GM23248 (cell line): ENCODE results near the gene SESN1. TPM values are rescaled to one million over a fixed set of nuclear protein-coding genes. Genes with fewer than 3 reads are reported as not detected.

Source experiments
- DNase-seq: peaks from one replicate; pipeline ENCODE4 v3.0.0-alpha.2; 2015
- H2AFZ ChIP-seq: fragments of 200-600 bp; sonication (generic); 2 replicates; pipeline ENCODE4 v1.6.1; 2016; ENCODE audit warnings: antibody characterized with exemption
- H3F3A ChIP-seq: fragments of 200-600 bp; sonication (generic); 2 replicates; pipeline ENCODE4 v1.6.1; 2016; ENCODE audit warnings: mild to moderate bottlenecking, antibody characterized with exemption, mixed run types; ENCODE audit not compliant: insufficient read depth
- H3K27ac ChIP-seq: fragments of 200-600 bp; sonication (generic); 2 replicates; pipeline ENCODE4 v1.5.1; 2016; ENCODE audit warnings: mild to moderate bottlenecking
- H3K27me3 ChIP-seq: fragments of 200-600 bp; sonication (generic); replicated peaks from 2 replicates; pipeline ENCODE4 v1.6.1; 2016; ENCODE audit warnings: mild to moderate bottlenecking; ENCODE audit not compliant: insufficient read depth
- H3K36me3 ChIP-seq: fragments of 200-600 bp; sonication (generic); 2 replicates; pipeline ENCODE4 v1.6.1; 2016; ENCODE audit warnings: low read depth, mild to moderate bottlenecking
- H3K4me1 ChIP-seq: fragments of 200-600 bp; sonication (generic); 2 replicates; pipeline ENCODE4 v1.6.1; 2016; ENCODE audit warnings: mild to moderate bottlenecking; ENCODE audit not compliant: insufficient read depth
- H3K4me2 ChIP-seq: fragments of 200-600 bp; sonication (generic); one replicate; pipeline ENCODE4 v1.6.1; 2016; ENCODE audit warnings: mild to moderate bottlenecking; ENCODE audit not compliant: unreplicated experiment
- H3K4me3 ChIP-seq: fragments of 200-600 bp; sonication (generic); 2 replicates; pipeline ENCODE4 v1.5.1; 2016; ENCODE audit warnings: mild to moderate bottlenecking
- H3K79me2 ChIP-seq: fragments of 200-600 bp; sonication (generic); 2 replicates; pipeline ENCODE4 v1.6.1; 2016; ENCODE audit warnings: mild to moderate bottlenecking; ENCODE audit not compliant: insufficient read depth
- H3K9ac ChIP-seq: fragments of 200-600 bp; sonication (generic); 2 replicates; pipeline ENCODE4 v1.6.1; 2016; ENCODE audit warnings: mild to moderate bottlenecking
- H3K9me2 ChIP-seq: fragments of 200-600 bp; sonication (generic); 2 replicates; pipeline ENCODE4 v1.6.1; 2016; ENCODE audit warnings: mixed run types, mild to moderate bottlenecking, moderate library complexity; ENCODE audit not compliant: insufficient read depth
- H3K9me3 ChIP-seq: fragments of 200-600 bp; sonication (generic); one replicate; pipeline ENCODE4 v1.6.1; 2017; ENCODE audit warnings: low read depth
- H4K20me1 ChIP-seq: fragments of 200-600 bp; sonication (generic); 2 replicates; pipeline ENCODE4 v1.6.0; 2016; ENCODE audit not compliant: insufficient read depth
- EZH2 ChIP-seq: fragments of 200-600 bp; sonication (generic); IDR thresholded peaks from 2 replicates; pipeline ENCODE4 v1.6.1; 2018; ENCODE audit warnings: antibody characterized with exemption, mild to moderate bottlenecking; ENCODE audit not compliant: insufficient read depth, poor library complexity, severe bottlenecking
- EZH2phosphoT487 ChIP-seq: fragments of 200-600 bp; sonication (generic); IDR thresholded peaks from 2 replicates; pipeline ENCODE4 v1.6.1; 2018; ENCODE audit warnings: antibody characterized with exemption, moderate library complexity, mild to moderate bottlenecking, low read depth; ENCODE audit not compliant: insufficient read depth
- WGBS, 2 experiments: methylation state at CpG; one replicate each; pipeline ENCODE4 v1.1.6; 2015 to 2017; ENCODE audit warnings: low lambda C conversion rate in 2 of 2, low coverage in 1 of 2; ENCODE audit errors: missing lambda C conversion rate in 2 of 2; 5-methylcytosine and 5-hydroxymethylcytosine counted together
- in situ Hi-C: fragments of 300-500 bp; cut with MboI; formaldehyde crosslinking; loops from 2 replicates; pipeline ENCODE4 v1.15.0; 2020
- polyA plus RNA-seq: library from polyadenylated mRNA; unstranded; fragments of >200 nt; fragmentation: Nextera tagmentation; extraction: Ambion mirVana; gene quantifications from 2 replicates; pipeline ENCODE4 v1.2.1, GENCODE V29; 2016
- total RNA-seq: library from RNA; depleted of rRNA; stranded (reverse); fragments of >200 nt; shearing (Covaris generic); gene quantifications from 2 replicates; pipeline ENCODE4 v1.2.3, GENCODE V29; 2014

Gene SESN1
- total and polyA plus RNA-seq, 2 experiments from 2014 or later, result 14.2 to 17.6 TPM

- Histone ChIP-seq H3K79me2 (peaks cover 6% of the 10 kb centered on the region; the same call in 1 of the 2 replicates), H2AFZ (no peak overlapping the region), H3K36me3 (peaks cover 4% of the 10 kb centered on the region; the same call in 1 of the 2 replicates), H3F3A (peaks cover 15% of the 10 kb centered on the region), H3K4me1 (peaks cover 11% of the 10 kb centered on the region), H3K27me3 (no peaks in the 10 kb centered on the region), H3K9ac (no peak overlapping the region), H3K27ac (no peak overlapping the region), H3K4me2 (no peak overlapping the region), H3K4me3 (no peak overlapping the region), H4K20me1 (no peaks in the 10 kb centered on the region), H3K9me3 (no peaks in the 10 kb centered on the region), H3K9me2 (no peaks in the 10 kb centered on the region)
- in situ Hi-C loops, result no loop called here
- WGBS, 2 experiments, result 60% methylated on average over 4 of the region's 4 CpGs
- TF ChIP-seq EZH2phosphoT487, result no peak
- TF ChIP-seq EZH2, result no peak
- no peak for DNase-seq
Observed at GRCh38 chr6:109079981-109080380, 14.7 kb downstream of the SESN1 start.

GRCh38 chr6:109076377-109076776, 18.3 kb downstream of the SESN1 start:
- no peak for TF ChIP-seq EZH2phosphoT487
- in situ Hi-C loops, result no loop called here
- H2AFZ ChIP-seq, result no peak overlapping the region
- peak overlapping the region; percentile 24 for H3K4me2 ChIP-seq
- H3K27ac ChIP-seq, result no peak overlapping the region
- peaks cover 10% of the 10 kb centered on the region for H3F3A ChIP-seq
- H3K27me3 ChIP-seq, result no peaks in the 10 kb centered on the region
- no peaks in the 10 kb centered on the region for H3K9me2 ChIP-seq
- no peak overlapping the region for H3K9ac ChIP-seq
- no peak overlapping the region for H3K4me3 ChIP-seq
- no peaks in the 10 kb centered on the region for H3K9me3 ChIP-seq
- no peaks in the 10 kb centered on the region for H3K36me3 ChIP-seq
- H3K4me1 ChIP-seq, result peaks cover 15% of the 10 kb centered on the region
- 27 to 28% methylated on average over 3 of the region's 3 CpGs for WGBS, 2 experiments
- peaks cover 6% of the 10 kb centered on the region; the same call in 1 of the 2 replicates for H3K79me2 ChIP-seq
- no peaks in the 10 kb centered on the region for H4K20me1 ChIP-seq
- DNase-seq, result peak; percentile 12

GRCh38 chr6:109075934-109076333, 18.7 kb downstream of the SESN1 start:
- H3K4me2 ChIP-seq, result peak overlapping the region; percentile 24
- TF ChIP-seq EZH2phosphoT487 (no peak), EZH2 (no peak)

GRCh38 chr6:109074133-109074415, 20.6 kb downstream of the SESN1 start:
- no peak overlapping the region for H2AFZ ChIP-seq
- no peaks in the 10 kb centered on the region for H3K27me3 ChIP-seq
- TF ChIP-seq EZH2 (no peak), EZH2phosphoT487 (no peak)
- no peaks in the 10 kb centered on the region for H3K9me2 ChIP-seq
- H4K20me1 ChIP-seq, result no peaks in the 10 kb centered on the region
- H3K36me3 ChIP-seq, result no peaks in the 10 kb centered on the region
- no peak overlapping the region for H3K27ac ChIP-seq
- H3K4me3 ChIP-seq, result no peak overlapping the region
- H3K4me1 ChIP-seq, result peaks cover 15% of the 10 kb centered on the region
- no peaks in the 10 kb centered on the region for H3K9me3 ChIP-seq
- H3F3A ChIP-seq, result peaks cover 10% of the 10 kb centered on the region
- no peak overlapping the region for H3K4me2 ChIP-seq
- in situ Hi-C loops, result loop anchor here (25.0 kb wide), 1 partner anchor 962 kb away; no protein-coding TSS in a partner anchor
- no peak overlapping the region for H3K9ac ChIP-seq
- DNase-seq, result no peak
- H3K79me2 ChIP-seq, result no peaks in the 10 kb centered on the region

More at GRCh38 chr6:109075934-109076333, 18.7 kb downstream of the SESN1 start:
- Histone ChIP-seq H3K4me3 (no peak overlapping the region), H4K20me1 (no peaks in the 10 kb centered on the region), H3K9me3 (no peaks in the 10 kb centered on the region), H2AFZ (no peak overlapping the region), H3K9ac (no peak overlapping the region), H3K79me2 (peaks cover 6% of the 10 kb centered on the region; the same call in 1 of the 2 replicates), H3K4me1 (peaks cover 15% of the 10 kb centered on the region), H3K36me3 (no peaks in the 10 kb centered on the region), H3F3A (peaks cover 10% of the 10 kb centered on the region), H3K27me3 (no peaks in the 10 kb centered on the region), H3K27ac (no peak overlapping the region), H3K9me2 (no peaks in the 10 kb centered on the region)
- DNase-seq, result peak; percentile 82
- in situ Hi-C loops, result no loop called here
